SK-N-SH (cell line): ENCODE data around the gene EPHB2.
"Not testable (repeated sequence)": the region's sequence is repeated elsewhere in the genome, so short reads cannot be mapped to it uniquely, and the experiment has no call there.

Experiments used
- EP300 ChIP-seq, 2 experiments: IDR thresholded peaks; 2 replicates each; pipeline versions ENCODE4 v1.4.0 to v1.6.1; 2012; ENCODE audit warnings: borderline replicate concordance in 1 of 2, low read depth in 1 of 2, low read length in 1 of 2
- EZH2phosphoT487 ChIP-seq: fragments of 200-600 bp; sonication (generic); IDR thresholded peaks from 2 replicates; pipeline ENCODE4 v1.6.1; 2017; ENCODE audit warnings: low read depth, mixed run types, mild to moderate bottlenecking, antibody characterized with exemption, moderate library complexity, borderline replicate concordance
- YY1 ChIP-seq: IDR thresholded peaks from 2 replicates; pipeline ENCODE4 v1.4.0; 2012; ENCODE audit warnings: low read depth, mild to moderate bottlenecking
- TF ChIP-seq, protein P1 (sequence below): fragments of 200-600 bp; sonication (generic); IDR thresholded peaks from 2 replicates; pipeline ENCODE4 v1.6.1; 2017; ENCODE audit warnings: antibody characterized with exemption, mild to moderate bottlenecking, moderate library complexity
- TF ChIP-seq, protein P2 (sequence below): fragments of 150-350 bp; IDR thresholded peaks from 2 replicates; pipeline ENCODE4 v1.6.1; 2017; ENCODE audit warnings: antibody characterized with exemption, low read length, low read depth, borderline replicate concordance
- TF ChIP-seq, protein P3 (sequence below): IDR thresholded peaks from 2 replicates; pipeline ENCODE4 v1.6.1; 2012; ENCODE audit warnings: mild to moderate bottlenecking, low read depth, low read length, moderate library complexity
- TF ChIP-seq, protein P4 (sequence below): IDR thresholded peaks from 2 replicates; pipeline ENCODE4 v1.4.0; 2012; ENCODE audit warnings: low read depth

DNA sequence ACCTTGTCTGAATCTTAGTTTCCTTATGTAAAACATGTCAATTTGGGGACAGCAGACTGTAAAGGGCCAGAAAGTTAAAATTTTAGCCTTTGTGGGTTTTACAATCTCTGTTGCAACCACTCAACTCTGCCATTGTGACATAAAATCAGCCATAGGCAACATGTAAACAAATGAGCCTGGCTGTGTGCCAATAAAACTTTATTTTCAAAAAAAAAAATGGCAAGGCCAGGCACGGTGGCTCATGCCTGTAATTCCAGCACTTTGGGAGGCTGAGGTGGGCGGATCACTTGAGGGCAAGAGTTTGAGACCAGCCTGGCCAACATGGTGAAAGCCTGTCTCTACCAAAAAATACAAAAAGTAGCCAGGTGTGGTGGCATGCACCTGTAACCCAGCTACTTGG is 123.8 kb downstream of the EPHB2 start:
- TF ChIP-seq, protein P1, sequence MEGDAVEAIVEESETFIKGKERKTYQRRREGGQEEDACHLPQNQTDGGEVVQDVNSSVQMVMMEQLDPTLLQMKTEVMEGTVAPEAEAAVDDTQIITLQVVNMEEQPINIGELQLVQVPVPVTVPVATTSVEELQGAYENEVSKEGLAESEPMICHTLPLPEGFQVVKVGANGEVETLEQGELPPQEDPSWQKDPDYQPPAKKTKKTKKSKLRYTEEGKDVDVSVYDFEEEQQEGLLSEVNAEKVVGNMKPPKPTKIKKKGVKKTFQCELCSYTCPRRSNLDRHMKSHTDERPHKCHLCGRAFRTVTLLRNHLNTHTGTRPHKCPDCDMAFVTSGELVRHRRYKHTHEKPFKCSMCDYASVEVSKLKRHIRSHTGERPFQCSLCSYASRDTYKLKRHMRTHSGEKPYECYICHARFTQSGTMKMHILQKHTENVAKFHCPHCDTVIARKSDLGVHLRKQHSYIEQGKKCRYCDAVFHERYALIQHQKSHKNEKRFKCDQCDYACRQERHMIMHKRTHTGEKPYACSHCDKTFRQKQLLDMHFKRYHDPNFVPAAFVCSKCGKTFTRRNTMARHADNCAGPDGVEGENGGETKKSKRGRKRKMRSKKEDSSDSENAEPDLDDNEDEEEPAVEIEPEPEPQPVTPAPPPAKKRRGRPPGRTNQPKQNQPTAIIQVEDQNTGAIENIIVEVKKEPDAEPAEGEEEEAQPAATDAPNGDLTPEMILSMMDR: not testable (repeated sequence)
- TF ChIP-seq YY1; EZH2phosphoT487; EP300 (IDR thresholded peaks at IDR 0.05; ENCODE audit: borderline replicate concordance in 1 of 2, low read depth in 1 of 2, low read length in 1 of 2): not testable (repeated sequence)
- TF ChIP-seq, protein P2, sequence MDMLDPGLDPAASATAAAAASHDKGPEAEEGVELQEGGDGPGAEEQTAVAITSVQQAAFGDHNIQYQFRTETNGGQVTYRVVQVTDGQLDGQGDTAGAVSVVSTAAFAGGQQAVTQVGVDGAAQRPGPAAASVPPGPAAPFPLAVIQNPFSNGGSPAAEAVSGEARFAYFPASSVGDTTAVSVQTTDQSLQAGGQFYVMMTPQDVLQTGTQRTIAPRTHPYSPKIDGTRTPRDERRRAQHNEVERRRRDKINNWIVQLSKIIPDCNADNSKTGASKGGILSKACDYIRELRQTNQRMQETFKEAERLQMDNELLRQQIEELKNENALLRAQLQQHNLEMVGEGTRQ: not testable (repeated sequence)
- TF ChIP-seq, protein P3, sequence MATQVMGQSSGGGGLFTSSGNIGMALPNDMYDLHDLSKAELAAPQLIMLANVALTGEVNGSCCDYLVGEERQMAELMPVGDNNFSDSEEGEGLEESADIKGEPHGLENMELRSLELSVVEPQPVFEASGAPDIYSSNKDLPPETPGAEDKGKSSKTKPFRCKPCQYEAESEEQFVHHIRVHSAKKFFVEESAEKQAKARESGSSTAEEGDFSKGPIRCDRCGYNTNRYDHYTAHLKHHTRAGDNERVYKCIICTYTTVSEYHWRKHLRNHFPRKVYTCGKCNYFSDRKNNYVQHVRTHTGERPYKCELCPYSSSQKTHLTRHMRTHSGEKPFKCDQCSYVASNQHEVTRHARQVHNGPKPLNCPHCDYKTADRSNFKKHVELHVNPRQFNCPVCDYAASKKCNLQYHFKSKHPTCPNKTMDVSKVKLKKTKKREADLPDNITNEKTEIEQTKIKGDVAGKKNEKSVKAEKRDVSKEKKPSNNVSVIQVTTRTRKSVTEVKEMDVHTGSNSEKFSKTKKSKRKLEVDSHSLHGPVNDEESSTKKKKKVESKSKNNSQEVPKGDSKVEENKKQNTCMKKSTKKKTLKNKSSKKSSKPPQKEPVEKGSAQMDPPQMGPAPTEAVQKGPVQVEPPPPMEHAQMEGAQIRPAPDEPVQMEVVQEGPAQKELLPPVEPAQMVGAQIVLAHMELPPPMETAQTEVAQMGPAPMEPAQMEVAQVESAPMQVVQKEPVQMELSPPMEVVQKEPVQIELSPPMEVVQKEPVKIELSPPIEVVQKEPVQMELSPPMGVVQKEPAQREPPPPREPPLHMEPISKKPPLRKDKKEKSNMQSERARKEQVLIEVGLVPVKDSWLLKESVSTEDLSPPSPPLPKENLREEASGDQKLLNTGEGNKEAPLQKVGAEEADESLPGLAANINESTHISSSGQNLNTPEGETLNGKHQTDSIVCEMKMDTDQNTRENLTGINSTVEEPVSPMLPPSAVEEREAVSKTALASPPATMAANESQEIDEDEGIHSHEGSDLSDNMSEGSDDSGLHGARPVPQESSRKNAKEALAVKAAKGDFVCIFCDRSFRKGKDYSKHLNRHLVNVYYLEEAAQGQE: not testable (repeated sequence)
- TF ChIP-seq, protein P4, sequence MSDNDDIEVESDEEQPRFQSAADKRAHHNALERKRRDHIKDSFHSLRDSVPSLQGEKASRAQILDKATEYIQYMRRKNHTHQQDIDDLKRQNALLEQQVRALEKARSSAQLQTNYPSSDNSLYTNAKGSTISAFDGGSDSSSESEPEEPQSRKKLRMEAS: not testable (repeated sequence)
